H1 (cell line): ENCODE measurements around the gene CA9. TPM values are rescaled to one million over a fixed set of nuclear protein-coding genes. Genes with fewer than 3 reads are reported as not detected.

Source experiments
- CTCF ChIA-PET: fragments of 300-600 bp; sonication (Branson Sonifier 250); formaldehyde crosslinking; loops from one replicate; lab custom pipeline; 2021; ENCODE audit not compliant: partially characterized antibody; lab: Charles Lee
- POLR2A ChIA-PET: fragments of 300-600 bp; sonication (Branson Sonifier 250); formaldehyde crosslinking; loops from one replicate; lab custom pipeline; 2021; ENCODE audit warnings: inconsistent platforms; ENCODE audit not compliant: partially characterized antibody; lab: Charles Lee
- DNase-seq, 2 experiments: peaks; one replicate each; pipeline versions ENCODE4 v3.0.0 to v3.0.0-alpha.2; 2010 to 2022; ENCODE audit warnings: low spot score in 2 of 2, low read depth in 1 of 2, mixed read lengths in 1 of 2
- FAIRE-seq: peaks from 2 replicates; lab custom pipeline; 2011; peaks lifted over from hg19 to GRCh38; lab: Jason Lieb, UNC
- H2AFZ ChIP-seq: 2 replicates; pipeline ENCODE4 v1.8.1; 2012; ENCODE audit warnings: low read length, inconsistent platforms
- H2AK5ac ChIP-seq: 2 replicates; pipeline ENCODE4 v1.6.1; 2013; ENCODE audit warnings: low read depth, low read length
- H2BK120ac ChIP-seq: replicated peaks from 2 replicates; pipeline ENCODE3; 2013; ENCODE audit warnings: low read depth, low read length, inconsistent platforms
- H2BK12ac ChIP-seq: 2 replicates; pipeline ENCODE4 v1.6.1; 2013; ENCODE audit warnings: low read depth, low read length
- H2BK15ac ChIP-seq: 2 replicates; pipeline ENCODE4 v1.6.1; 2013; ENCODE audit warnings: low read length
- H2BK20ac ChIP-seq: 2 replicates; pipeline ENCODE4 v1.6.1; 2013; ENCODE audit warnings: low read length
- H2BK5ac ChIP-seq: 2 replicates; pipeline ENCODE4 v1.6.1; 2013; ENCODE audit warnings: low read depth, low read length
- H3K14ac ChIP-seq: 2 replicates; pipeline ENCODE4 v1.6.1; 2013; ENCODE audit warnings: inconsistent platforms; ENCODE audit not compliant: insufficient read length
- H3K18ac ChIP-seq: 2 replicates; pipeline ENCODE4 v1.6.1; 2013; ENCODE audit warnings: low read length; ENCODE audit errors: extremely low read depth
- H3K23ac ChIP-seq: 2 replicates; pipeline ENCODE4 v1.6.1; 2013; ENCODE audit warnings: inconsistent platforms; ENCODE audit not compliant: insufficient read length
- H3K23me2 ChIP-seq: 2 replicates; pipeline ENCODE4 v1.6.1; 2013; ENCODE audit warnings: low read depth, low read length
- H3K27ac ChIP-seq: 2 replicates; pipeline ENCODE4 v1.6.1; 2011; ENCODE audit warnings: low read depth, low read length, inconsistent platforms
- H3K27me3 ChIP-seq, 4 experiments: replicated peaks in 1 of 4; 1 replicate in 1 of 4; 2 replicates in 3 of 4; pipeline versions ENCODE4 v1.6.1 to v1.8.1; 2011 to 2013; ENCODE audit warnings: low read length in 3 of 4, mild to moderate bottlenecking in 3 of 4, inconsistent platforms in 2 of 4, mixed read lengths in 2 of 4, moderate library complexity in 1 of 4; ENCODE audit not compliant: control insufficient read depth in 3 of 4, insufficient read depth in 3 of 4; ENCODE audit errors: extremely low read depth in 1 of 4
- H3K36me3 ChIP-seq, 4 experiments: 2 replicates each; pipeline versions ENCODE4 v1.6.1 to v1.8.1; 2011 to 2013; ENCODE audit warnings: mild to moderate bottlenecking in 4 of 4, low read length in 3 of 4, moderate library complexity in 2 of 4, control low read depth in 1 of 4, inconsistent platforms in 1 of 4; ENCODE audit not compliant: insufficient read depth in 4 of 4, control insufficient read depth in 2 of 4
- H3K4ac ChIP-seq: replicated peaks from 2 replicates; pipeline ENCODE3; 2013; ENCODE audit warnings: low read length, low read depth, mixed read lengths, inconsistent platforms; ENCODE audit not compliant: insufficient read length
- H3K4me1 ChIP-seq, 4 experiments: replicated peaks in 1 of 4; 1 replicate in 1 of 4; 2 replicates in 3 of 4; pipeline versions ENCODE4 v1.6.1 to v1.8.1; 2011 to 2013; ENCODE audit warnings: low read length in 3 of 4, inconsistent platforms in 2 of 4, mixed read lengths in 1 of 4; ENCODE audit not compliant: insufficient read depth in 4 of 4, control insufficient read depth in 3 of 4
- H3K4me2 ChIP-seq, 2 experiments: 2 replicates each; pipeline versions ENCODE4 v1.6.1 to v1.8.1; 2011 to 2013; ENCODE audit warnings: low read depth in 2 of 2, low read length in 2 of 2, control low read depth in 1 of 2, inconsistent platforms in 1 of 2, mild to moderate bottlenecking in 1 of 2; ENCODE audit not compliant: insufficient read depth in 1 of 2
- H3K4me3 ChIP-seq, 4 experiments: fragments of 200-600, 300-600 bp in 1 of 4; sonication (generic), shearing (Covaris generic), sonication (Bioruptor Twin) in 1 of 4; 2 replicates each; pipeline versions ENCODE4 v1.5.1 to v1.8.1; 2011 to 2016; ENCODE audit warnings: low read length in 4 of 4, low read depth in 3 of 4, control low read depth in 2 of 4, inconsistent platforms in 2 of 4, mild to moderate bottlenecking in 2 of 4, mixed read lengths in 1 of 4, moderate library complexity in 1 of 4; ENCODE audit not compliant: insufficient read depth in 2 of 4; ENCODE audit errors: extremely low read depth in 1 of 4
- H3K56ac ChIP-seq: replicated peaks from 2 replicates; pipeline ENCODE3; 2013; ENCODE audit warnings: low read depth, mild to moderate bottlenecking, mixed read lengths, low read length, inconsistent platforms; ENCODE audit not compliant: insufficient read length
- H3K79me1 ChIP-seq: 2 replicates; pipeline ENCODE4 v1.6.1; 2013; ENCODE audit warnings: low read depth, low read length, control low read depth
- H3K79me2 ChIP-seq, 2 experiments: 2 replicates each; pipeline versions ENCODE4 v1.6.1 to v1.8.1; 2012 to 2013; ENCODE audit warnings: low read length in 2 of 2, mild to moderate bottlenecking in 2 of 2, inconsistent platforms in 1 of 2; ENCODE audit not compliant: insufficient read depth in 2 of 2, control insufficient read depth in 1 of 2
- H3K9ac ChIP-seq, 4 experiments: replicated peaks in 1 of 4; 1 replicate in 1 of 4; 2 replicates in 3 of 4; pipeline versions ENCODE4 v1.6.1 to v1.8.1; 2011 to 2013; ENCODE audit warnings: low read depth in 3 of 4, low read length in 3 of 4, control low read depth in 2 of 4, mild to moderate bottlenecking in 2 of 4, moderate library complexity in 2 of 4, inconsistent platforms in 1 of 4; ENCODE audit errors: extremely low read depth in 1 of 4
- H3K9me3 ChIP-seq, 2 experiments: 2 replicates each; pipeline versions ENCODE4 v1.6.1 to v1.8.1; 2012 to 2013; ENCODE audit warnings: mild to moderate bottlenecking in 2 of 2, moderate library complexity in 2 of 2, control low read depth in 1 of 2, inconsistent platforms in 1 of 2, low read depth in 1 of 2, low read length in 1 of 2, mixed read lengths in 1 of 2; ENCODE audit not compliant: insufficient read depth in 2 of 2
- H4K20me1 ChIP-seq, 2 experiments: replicated peaks in 1 of 2; 2 replicates each; pipeline versions ENCODE3 to v1.8.1; 2011 to 2013; ENCODE audit warnings: inconsistent platforms in 2 of 2, low read length in 2 of 2, mild to moderate bottlenecking in 1 of 2; ENCODE audit not compliant: insufficient read depth in 2 of 2, control insufficient read depth in 1 of 2
- H4K5ac ChIP-seq: 2 replicates; pipeline ENCODE4 v1.6.1; 2013; ENCODE audit warnings: low read length, low read depth, mixed read lengths, inconsistent platforms; ENCODE audit not compliant: insufficient read length
- H4K8ac ChIP-seq: 2 replicates; pipeline ENCODE4 v1.8.0; 2013; ENCODE audit warnings: mild to moderate bottlenecking, moderate library complexity, low read length, inconsistent platforms; ENCODE audit not compliant: insufficient read depth; ENCODE audit errors: extremely low read depth
- H4K91ac ChIP-seq: replicated peaks from 2 replicates; pipeline ENCODE3; 2013; ENCODE audit warnings: low read length, mixed read lengths, inconsistent platforms; ENCODE audit not compliant: insufficient read length
- BRCA1 ChIP-seq: IDR thresholded peaks from 2 replicates; pipeline ENCODE4 v1.6.1; 2012; ENCODE audit warnings: low read depth, low read length, improper control_type of control experiment
- CEBPB ChIP-seq: IDR thresholded peaks from 2 replicates; pipeline ENCODE4 v1.6.1; 2012; ENCODE audit warnings: low read depth, low read length
- NANOG ChIP-seq: IDR thresholded peaks from 2 replicates; pipeline ENCODE4 v1.6.1; 2011; ENCODE audit warnings: low read length, low read depth, mild to moderate bottlenecking, inconsistent platforms; ENCODE audit not compliant: insufficient read depth, poor library complexity, severe bottlenecking
- POLR2AphosphoS5 ChIP-seq: IDR thresholded peaks from 2 replicates; pipeline ENCODE4 v1.6.1; 2011; ENCODE audit warnings: low read depth, low read length
- RAD21 ChIP-seq, 2 experiments: IDR thresholded peaks in 1 of 2; conservative IDR thresholded peaks in 1 of 2; 2 replicates each; pipeline ENCODE4 v1.6.1; 2011; ENCODE audit warnings: low read depth in 2 of 2, low read length in 2 of 2, improper control_type of control experiment in 1 of 2, inconsistent platforms in 1 of 2, mild to moderate bottlenecking in 1 of 2, moderate library complexity in 1 of 2
- SRF ChIP-seq: IDR thresholded peaks from 2 replicates; pipeline ENCODE4 v1.6.1; 2011; ENCODE audit warnings: mild to moderate bottlenecking, low read depth, low read length, moderate library complexity
- WGBS, 2 experiments: shearing (Covaris generic) in 1 of 2; methylation state at CpG; one replicate each; pipeline versions ENCODE4 v1.1.6 to v1.1.7; 2013 to 2015; ENCODE audit warnings: low lambda C conversion rate in 2 of 2, mixed read lengths in 2 of 2, inconsistent platforms in 1 of 2, low coverage in 1 of 2, missing lambda C conversion rate in 1 of 2; ENCODE audit not compliant: insufficient replicate concordance in 2 of 2, insufficient coverage in 1 of 2, insufficient read length in 1 of 2; ENCODE audit errors: extremely low coverage in 1 of 2, missing lambda C conversion rate in 1 of 2; 5-methylcytosine and 5-hydroxymethylcytosine counted together
- polyA plus RNA-seq, 7 experiments: library from polyadenylated mRNA; depleted of rRNA in 3 of 7; stranded (reverse) in 5 of 7; unstranded in 2 of 7; fragments of >200 nt in 5 of 7; fragments of 200-250 nt in 2 of 7; gene quantifications; 1 replicate in 5 of 7; 2 replicates in 1 of 7; 4 replicates in 1 of 7; pipeline versions ENCODE4 v1.2.1 to v1.2.3, GENCODE V29; 2011 to 2013; ENCODE audit warnings: missing spikeins in 2 of 7, mixed read lengths in 2 of 7
- total RNA-seq: library from RNA; stranded (reverse); fragmentation: NEBNext Ultra II Directional; extraction: Animal tissue kit (Norgen Biotek cat#: 25700); gene quantifications from 2 replicates; pipeline ENCODE4 v1.2.1, GENCODE V29; 2021
- TF ChIP-seq, protein P1 (sequence below), 3 experiments: IDR thresholded peaks; 1 replicate in 2 of 3; 2 replicates in 1 of 3; pipeline versions ENCODE4 v1.5.1 to v1.6.1; 2011; ENCODE audit warnings: low read length in 3 of 3, mild to moderate bottlenecking in 3 of 3, inconsistent platforms in 2 of 3, low read depth in 1 of 3, moderate library complexity in 1 of 3; ENCODE audit not compliant: insufficient read depth in 1 of 3; ENCODE audit errors: control extremely low read depth in 1 of 3

CA9 gene
- total and polyA plus RNA-seq, 2 of the 8 experiments (the other 6 are each of a cell fraction or from before 2014, with no cell fraction given): 1.3 to 1.8 TPM

DNA sequence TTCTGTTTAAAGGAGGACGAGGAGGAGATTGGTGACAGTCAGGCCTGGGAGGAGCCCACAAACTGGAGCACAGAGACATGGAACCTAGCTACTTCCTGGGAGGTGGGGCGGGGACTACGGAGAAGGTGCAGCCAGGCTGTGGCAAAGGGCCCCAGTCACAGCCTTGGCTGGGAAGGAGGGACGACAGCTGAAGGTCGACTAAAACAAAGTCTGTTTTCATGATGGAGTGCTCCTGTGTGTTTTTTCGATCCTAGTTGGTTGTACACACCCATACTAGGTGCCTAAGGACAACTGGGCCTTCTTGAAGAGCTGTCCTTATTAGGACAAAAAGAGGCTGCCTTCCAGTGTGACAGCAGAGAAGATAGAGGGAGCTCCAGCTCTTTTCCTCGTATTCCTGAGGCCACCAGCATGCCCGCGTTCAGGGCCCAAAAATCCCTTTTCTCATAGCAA lies 12.7 kb upstream of the CA9 start:
- H3K9ac ChIP-seq: no peak overlapping the region
- no peak overlapping the region for H3K23ac ChIP-seq
- H4K20me1 ChIP-seq: peaks cover 2 to 6% of the 10 kb centered on the region in 2 experiments
- no peak overlapping the region for H3K4me3 ChIP-seq
- peak overlapping the region; percentile 11; the same call in 1 of the 2 replicates for H3K27ac ChIP-seq
- no peak overlapping the region for H3K18ac ChIP-seq
- H2AFZ ChIP-seq: no peak overlapping the region
- H3K79me1 ChIP-seq: peaks cover 2% of the 10 kb centered on the region; the same call in 1 of the 2 replicates
- H3K36me3 ChIP-seq: peaks cover 6 to 32% (median 13%) of the 10 kb centered on the region in 4 experiments
- CTCF ChIA-PET: interaction anchor here (0.6 to 15.9 kb wide), 28 partner anchors 9 to 871 kb away, joined by 3 to 347 read pairs (median 6); partner anchors contain the start of genes CA9, CREB3, GBA2 and HINT2
- no peak for FAIRE-seq
- H3K4ac ChIP-seq: no peak overlapping the region
- 77% methylated on average over 9 of the region's 9 CpGs; no CpG with 5 or more reads in 1 of the 2 experiments for WGBS, 2 experiments
- no peak overlapping the region for H2AK5ac ChIP-seq
- H3K4me2 ChIP-seq: no peak overlapping the region
- H2BK5ac ChIP-seq: no peak overlapping the region
- no peaks in the 10 kb centered on the region for H3K9me3 ChIP-seq
- H3K4me1 ChIP-seq: peaks cover 0 to 5% (median 2%) of the 10 kb centered on the region in 4 experiments
- POLR2A ChIA-PET: interaction anchor here (0.6 to 7.9 kb wide), 11 partner anchors 10 to 589 kb away, joined by 3 to 84 read pairs (median 5); partner anchors contain the start of genes CA9, CREB3, TLN1 and TPM2
- DNase-seq: no peak
- H2BK15ac ChIP-seq: no peak overlapping the region
- H3K27me3 ChIP-seq: peaks cover 0 to 5% (median 0%) of the 10 kb centered on the region in 4 experiments; a peak in 1 of 7 replicates
- H3K23me2 ChIP-seq: peaks cover 13% of the 10 kb centered on the region
- H2BK120ac ChIP-seq: no peak overlapping the region
- H3K79me2 ChIP-seq: no peaks in the 10 kb centered on the region; a peak in 1 of 4 replicates
- no peak overlapping the region for H4K8ac ChIP-seq
- H3K14ac ChIP-seq: no peak overlapping the region
- H2BK12ac ChIP-seq: no peak overlapping the region
- no peak overlapping the region for H4K5ac ChIP-seq
- no peak for TF ChIP-seq CEBPB
- TF ChIP-seq, protein P1, sequence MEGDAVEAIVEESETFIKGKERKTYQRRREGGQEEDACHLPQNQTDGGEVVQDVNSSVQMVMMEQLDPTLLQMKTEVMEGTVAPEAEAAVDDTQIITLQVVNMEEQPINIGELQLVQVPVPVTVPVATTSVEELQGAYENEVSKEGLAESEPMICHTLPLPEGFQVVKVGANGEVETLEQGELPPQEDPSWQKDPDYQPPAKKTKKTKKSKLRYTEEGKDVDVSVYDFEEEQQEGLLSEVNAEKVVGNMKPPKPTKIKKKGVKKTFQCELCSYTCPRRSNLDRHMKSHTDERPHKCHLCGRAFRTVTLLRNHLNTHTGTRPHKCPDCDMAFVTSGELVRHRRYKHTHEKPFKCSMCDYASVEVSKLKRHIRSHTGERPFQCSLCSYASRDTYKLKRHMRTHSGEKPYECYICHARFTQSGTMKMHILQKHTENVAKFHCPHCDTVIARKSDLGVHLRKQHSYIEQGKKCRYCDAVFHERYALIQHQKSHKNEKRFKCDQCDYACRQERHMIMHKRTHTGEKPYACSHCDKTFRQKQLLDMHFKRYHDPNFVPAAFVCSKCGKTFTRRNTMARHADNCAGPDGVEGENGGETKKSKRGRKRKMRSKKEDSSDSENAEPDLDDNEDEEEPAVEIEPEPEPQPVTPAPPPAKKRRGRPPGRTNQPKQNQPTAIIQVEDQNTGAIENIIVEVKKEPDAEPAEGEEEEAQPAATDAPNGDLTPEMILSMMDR (IDR thresholded peaks at IDR 0.05; ENCODE audit: control extremely low read depth in 1 of 3, insufficient read depth in 1 of 3, low read depth in 1 of 3, low read length in 3 of 3): peak; percentile 1 to 48 (median 38)
- TF ChIP-seq SRF: peak; percentile 71
- no peak for TF ChIP-seq BRCA1
- peak; percentile 60 to 61 for TF ChIP-seq RAD21 (IDR thresholded peaks at IDR 0.05 in 1 of 2, conservative IDR thresholded peaks at IDR 0.05 in 1 of 2; ENCODE audit: low read depth in 2 of 2, low read length in 2 of 2)
- TF ChIP-seq NANOG: no peak
- no peak for TF ChIP-seq POLR2AphosphoS5
- TF ChIP-seq, all 59 proteins: peak for 3
- no peak overlapping the region for H4K91ac ChIP-seq
- H2BK20ac ChIP-seq: no peak overlapping the region
- H3K56ac ChIP-seq: no peak overlapping the region
